HCT116 (cell line): Measurements from ENCODE around the gene S100A3. TPM values are rescaled to one million over a fixed set of nuclear protein-coding genes. Genes with fewer than 3 reads are reported as not detected.

ENCODE experiments used
- ATAC-seq: fragments of 200-7000 bp; cut with Tn5 transposase; 2 replicates; pipeline ENCODE4 v1.9.1; 2020; ENCODE audit warnings: mild to moderate bottlenecking, moderate library complexity
- BruUV-seq: library from RNA; stranded (reverse); fragments of 400-500 nt; replicated peaks from 2 replicates; lab custom pipeline; 2021; lab: Mats Ljungman, UMichigan
- CTCF ChIA-PET: fragments of 300-600 bp; sonication (Branson Sonifier 250); formaldehyde crosslinking; loops from one replicate; lab custom pipeline; 2021; ENCODE audit warnings: antibody characterized with exemption; lab: Charles Lee
- POLR2A ChIA-PET: fragments of 300-600, 350-600 bp; sonication (Branson Sonifier 250); formaldehyde crosslinking; loops from one replicate; lab custom pipeline; 2021; ENCODE audit warnings: antibody characterized with exemption; lab: Charles Lee
- RAD21 ChIA-PET, 2 experiments: fragments of 300-600 bp; sonication (Branson Sonifier 250); formaldehyde crosslinking; loops; one replicate each; lab custom pipeline; 2023; ENCODE audit warnings: low total read pairs in 2 of 2; ENCODE audit not compliant: uncharacterized antibody in 2 of 2, unreplicated experiment in 2 of 2, low non-redundant PET in 1 of 2; lab: Charles Lee
- DNase-seq: peaks from one replicate; pipeline ENCODE4 v3.0.0-alpha.2; 2010; ENCODE audit warnings: low read depth, low spot score
- H2AFZ ChIP-seq: fragments of 200-600 bp; shearing (Covaris generic), sonication (generic); 2 replicates; pipeline ENCODE4 v1.6.1; 2017; ENCODE audit warnings: low read depth, mixed run types, mixed read lengths, antibody characterized with exemption, low read length; ENCODE audit not compliant: poor library complexity, severe bottlenecking
- H3K27ac ChIP-seq: 2 replicates; pipeline ENCODE4 v1.5.1; 2012; ENCODE audit warnings: low read depth, low read length
- H3K27me3 ChIP-seq: fragments of 200-600 bp; sonication (generic); 2 replicates; pipeline ENCODE4 v1.6.1; 2016; ENCODE audit warnings: mixed run types, low read length, mixed read lengths; ENCODE audit not compliant: insufficient read depth
- H3K36me3 ChIP-seq, 2 experiments: fragments of 200-500 bp in 1 of 2; fragments of 200-600 bp in 1 of 2; sonication (Bioruptor generic) in 1 of 2; sonication (generic) in 1 of 2; 2 replicates each; pipeline versions ENCODE4 v1.5.1 to v1.6.1; 2014 to 2016; ENCODE audit warnings: low read length in 2 of 2, inconsistent platforms in 1 of 2, mixed read lengths in 1 of 2, mixed run types in 1 of 2; ENCODE audit not compliant: insufficient read depth in 2 of 2, control insufficient read depth in 1 of 2
- H3K4me1 ChIP-seq, 2 experiments: fragments of 200-600 bp in 1 of 2; sonication (generic) in 1 of 2; 2 replicates each; pipeline versions ENCODE4 v1.5.1 to v1.6.1; 2012 to 2017; ENCODE audit warnings: low read length in 2 of 2, inconsistent platforms in 1 of 2, mild to moderate bottlenecking in 1 of 2, mixed read lengths in 1 of 2, mixed run types in 1 of 2, moderate library complexity in 1 of 2; ENCODE audit not compliant: insufficient read depth in 2 of 2, control insufficient read depth in 1 of 2
- H3K4me2 ChIP-seq: fragments of 200-600 bp; sonication (generic); 2 replicates; pipeline ENCODE4 v1.6.1; 2017; ENCODE audit warnings: mixed run types, low read length, mixed read lengths
- H3K4me3 ChIP-seq, 2 experiments: fragments of 200-600 bp in 1 of 2; sonication (generic) in 1 of 2; replicated peaks in 1 of 2; 2 replicates each; pipeline ENCODE4 v1.5.1; 2011 to 2016; ENCODE audit warnings: low read length in 2 of 2, control low read depth in 1 of 2, low read depth in 1 of 2, mild to moderate bottlenecking in 1 of 2, mixed read lengths in 1 of 2, mixed run types in 1 of 2
- H3K79me2 ChIP-seq: fragments of 200-600 bp; sonication (generic); 2 replicates; pipeline ENCODE4 v1.6.1; 2017; ENCODE audit warnings: mild to moderate bottlenecking, mixed run types, low read length, moderate library complexity, mixed read lengths; ENCODE audit not compliant: insufficient read depth
- H3K9ac ChIP-seq: fragments of 200-600 bp; sonication (generic); 2 replicates; pipeline ENCODE4 v1.6.1; 2016; ENCODE audit warnings: low read length, mixed read lengths
- H3K9me2 ChIP-seq: fragments of 200-600 bp; sonication (generic), shearing (Covaris generic); 2 replicates; pipeline ENCODE4 v1.6.1; 2017; ENCODE audit warnings: mixed run types, mild to moderate bottlenecking, moderate library complexity; ENCODE audit not compliant: insufficient read depth
- H3K9me3 ChIP-seq, 2 experiments: fragments of 200-500 bp in 1 of 2; fragments of 200-600 bp in 1 of 2; sonication (Bioruptor generic) in 1 of 2; sonication (generic) in 1 of 2; 2 replicates each; pipeline ENCODE4 v1.6.1; 2014 to 2017; ENCODE audit warnings: low read length in 2 of 2, mixed read lengths in 2 of 2, inconsistent platforms in 1 of 2, low read depth in 1 of 2, mild to moderate bottlenecking in 1 of 2, mixed run types in 1 of 2, moderate library complexity in 1 of 2; ENCODE audit not compliant: control insufficient read depth in 1 of 2, insufficient read depth in 1 of 2
- H4K20me1 ChIP-seq: fragments of 200-600 bp; sonication (generic), shearing (Covaris generic); 2 replicates; pipeline ENCODE4 v1.6.1; 2017; ENCODE audit warnings: mixed run types, mild to moderate bottlenecking, moderate library complexity; ENCODE audit not compliant: insufficient read depth
- CBX3 ChIP-seq: IDR thresholded peaks from 2 replicates; pipeline ENCODE4 v1.6.1; 2012; ENCODE audit warnings: low read depth
- CEBPB ChIP-seq: IDR thresholded peaks from 2 replicates; pipeline ENCODE4 v1.6.1; 2012; ENCODE audit warnings: low read depth
- EZH2 ChIP-seq: fragments of 200-600 bp; sonication (generic); IDR thresholded peaks from 2 replicates; pipeline ENCODE4 v1.6.1; 2017; ENCODE audit warnings: antibody characterized with exemption, mixed run types
- EZH2phosphoT487 ChIP-seq: fragments of 200-600 bp; IDR thresholded peaks from 2 replicates; pipeline ENCODE4 v1.6.1; 2018; ENCODE audit warnings: antibody characterized with exemption, borderline replicate concordance
- FOSL1 ChIP-seq: IDR thresholded peaks from 2 replicates; pipeline ENCODE4 v1.6.1; 2012; ENCODE audit warnings: low read depth
- JUND ChIP-seq: IDR thresholded peaks from 2 replicates; pipeline ENCODE4 v1.6.1; 2012
- POLR2A ChIP-seq: IDR thresholded peaks from 2 replicates; pipeline ENCODE4 v1.7.0; 2011; ENCODE audit warnings: borderline replicate concordance; ENCODE audit not compliant: insufficient read depth, insufficient read length; ENCODE audit errors: extremely low read depth
- POLR2AphosphoS5 ChIP-seq: IDR thresholded peaks from 2 replicates; pipeline ENCODE4 v1.6.1; 2011; ENCODE audit warnings: mild to moderate bottlenecking, low read depth, low read length, moderate library complexity
- REST ChIP-seq: IDR thresholded peaks from 2 replicates; pipeline ENCODE4 v1.6.1; 2012; ENCODE audit warnings: low read depth
- SIN3A ChIP-seq: IDR thresholded peaks from 2 replicates; pipeline ENCODE4 v1.6.1; 2012; ENCODE audit warnings: low read depth
- SP1 ChIP-seq: IDR thresholded peaks from 2 replicates; pipeline ENCODE4 v1.6.1; 2012; ENCODE audit warnings: low read depth
- SRF ChIP-seq: IDR thresholded peaks from 2 replicates; pipeline ENCODE4 v1.6.1; 2012; ENCODE audit warnings: low read depth
- ZBTB33 ChIP-seq: IDR thresholded peaks from 2 replicates; pipeline ENCODE4 v1.6.1; 2011; ENCODE audit warnings: mild to moderate bottlenecking, low read length, moderate library complexity; ENCODE audit not compliant: insufficient replicate concordance; ENCODE audit errors: extremely low read depth
- ZFX ChIP-seq: fragments of 450-650 bp; IDR thresholded peaks from 2 replicates; pipeline ENCODE4 v1.6.1; 2017
- intact Hi-C: fragments of 100-400 bp; cut with micrococcal nuclease; formaldehyde crosslinking; loops from 2 replicates; pipeline ENCODE4 v1.10.0; 2022
- total RNA-seq: library from RNA; stranded (reverse); gene quantifications from one replicate; pipeline ENCODE4 v1.2.1, GENCODE V29; 2021; ENCODE audit not compliant: unreplicated experiment

S100A3 gene
- total RNA-seq, 1 experiment from 2014 or later, result 4.2 TPM

GRCh38 chr1:153546796-153547559 is 2.1 kb downstream of the S100A3 start:
- DNase-seq (no peak), ATAC-seq (no peak)
- Histone ChIP-seq H3K9ac (peak overlapping the region; percentile 81), H3K27ac (peak overlapping the region; percentile 97), H2AFZ (no peak overlapping the region), H4K20me1 (no peaks in the 10 kb centered on the region), H3K27me3 (no peaks in the 10 kb centered on the region), H3K4me2 (peak overlapping the region; percentile 77), H3K4me1 (peaks cover 85 to 95% of the 10 kb centered on the region in 2 experiments), H3K9me2 (no peaks in the 10 kb centered on the region), H3K9me3 (no peaks in the 10 kb centered on the region), H3K4me3 (no peak overlapping the region), H3K36me3 (no peaks in the 10 kb centered on the region), H3K79me2 (peaks cover 14% of the 10 kb centered on the region; the same call in 1 of the 2 replicates)
- intact Hi-C loops, result no loop called here
- ChIA-PET RAD21 (interaction anchor here in 1 of 2 experiments (1.0 kb wide), 1 partner anchor 21 kb away, joined by 4 read pairs; no protein-coding TSS in a partner anchor), POLR2A (interaction anchor here (5.1 to 5.6 kb wide), 2 partner anchors 13 to 19 kb away, joined by 33 to 67 read pairs; partner anchors contain the start of genes S100A2 and S100A6), CTCF (interaction anchor here (1.5 kb wide), 1 partner anchor 13 kb away, joined by 5 read pairs; no protein-coding TSS in a partner anchor)
- no TSS peak for BruUV-seq
- TF ChIP-seq FOSL1 (no peak), POLR2A (no peak)

GRCh38 chr1:153546371-153546770 is 2.7 kb downstream of the S100A3 start:
- Histone ChIP-seq H3K9me3 (no peaks in the 10 kb centered on the region), H3K4me1 (peaks cover 91 to 100% of the 10 kb centered on the region in 2 experiments), H3K36me3 (no peaks in the 10 kb centered on the region), H3K79me2 (peaks cover 14% of the 10 kb centered on the region; the same call in 1 of the 2 replicates), H3K9ac (peak overlapping the region; percentile 81), H4K20me1 (no peaks in the 10 kb centered on the region), H3K4me3 (peak overlapping the region; percentile 50 to 54; a peak in 3 of 4 replicates), H3K27me3 (no peaks in the 10 kb centered on the region), H3K4me2 (peak overlapping the region; percentile 77), H3K27ac (peak overlapping the region; percentile 97), H2AFZ (no peak overlapping the region), H3K9me2 (no peaks in the 10 kb centered on the region)
- BruUV-seq, result no TSS peak
- ChIA-PET RAD21 (interaction anchor here (1.0 to 1.5 kb wide), 2 partner anchors 20 to 22 kb away, joined by 4 to 7 read pairs; partner anchors contain the start of gene S100A2 (in 1 of the 2)), POLR2A (interaction anchor here (0.6 to 5.6 kb wide), 3 partner anchors 12 to 19 kb away, joined by 4 to 67 read pairs (median 33); partner anchors contain the start of genes S100A2 and S100A6), CTCF (interaction anchor here (1.5 to 1.9 kb wide), 2 partner anchors 13 to 82 kb away, joined by 4 to 5 read pairs; partner anchors contain the start of gene S100A1)
- ATAC-seq (no peak), DNase-seq (no peak)
- intact Hi-C loops, result no loop called here
- TF ChIP-seq POLR2A (no peak), EZH2 (no peak), CBX3 (no peak), SIN3A (no peak), REST (no peak), SP1 (no peak), JUND (no peak), SRF (no peak), ZFX (no peak), ZBTB33 (no peak), CEBPB (no peak), EZH2phosphoT487 (no peak), POLR2AphosphoS5 (no peak)
